T1000 (cell line): ENCODE results near the gene HTRA3.
"Not testable (repeated sequence)": the region's sequence is repeated elsewhere in the genome, so short reads cannot be mapped to it uniquely, and the experiment has no call there.

ENCODE experiments used
- DNase-seq: peaks from one replicate; lab custom pipeline; 2025; ENCODE audit warnings: mixed read lengths; lab: John Stamatoyannopoulos, UW

The HTRA3 gene

GRCh38 chr4:8325291-8325973, 55.9 kb downstream of the HTRA3 start:
- DNase-seq = no peak

- DNase-seq = no peak
Measured at GRCh38 chr4:8326206-8326605, 56.7 kb downstream of the HTRA3 start.

GRCh38 chr4:8328456-8328855, 58.9 kb downstream of the HTRA3 start:
- no peak for DNase-seq

- no peak for DNase-seq
Measured at GRCh38 chr4:8328866-8329559, 59.5 kb downstream of the HTRA3 start.

- DNase-seq = no peak
Measured at GRCh38 chr4:8329560-8329858, 60.0 kb downstream of the HTRA3 start.

- no peak for DNase-seq
Measured at GRCh38 chr4:8329859-8330761, 60.6 kb downstream of the HTRA3 start.

DNA sequence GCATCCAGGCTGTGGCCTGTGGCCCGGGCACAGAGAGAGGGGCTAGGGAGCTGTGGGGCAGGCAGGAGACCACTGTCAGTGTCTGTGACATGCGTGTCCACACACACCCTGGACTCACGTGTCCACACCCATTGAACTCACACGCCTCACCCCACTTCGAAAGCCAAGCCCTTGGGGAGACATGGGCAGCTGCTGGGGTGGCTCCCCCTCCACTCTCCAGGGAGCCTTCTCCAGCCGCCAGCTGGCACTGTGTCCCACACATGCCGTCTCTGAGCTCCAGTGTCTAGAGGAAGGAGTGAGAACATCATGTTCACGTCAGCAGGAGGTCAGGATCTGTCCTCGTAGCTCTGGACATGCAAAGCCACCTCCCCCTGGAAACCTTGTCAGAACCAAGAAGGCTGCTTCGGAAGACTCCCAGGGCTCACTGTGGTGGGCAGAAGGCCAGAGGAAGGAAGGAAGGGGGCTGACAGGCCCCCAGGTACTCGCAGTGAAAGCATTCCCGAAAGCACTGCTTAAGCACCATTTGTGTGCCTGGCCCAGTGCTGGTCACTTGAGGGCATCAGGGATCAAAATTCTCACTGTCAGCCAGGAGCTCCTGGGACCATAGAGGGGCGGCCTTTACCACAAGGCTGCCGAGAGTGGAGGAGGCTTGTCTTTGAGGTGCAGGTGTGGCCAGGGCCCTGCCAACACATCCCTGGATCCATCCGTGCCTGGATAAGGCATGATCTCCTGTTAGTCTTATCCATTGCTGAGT, 61.4 kb downstream of the HTRA3 start:
- no peak for DNase-seq

GRCh38 chr4:8331575-8331955, 62.0 kb downstream of the HTRA3 start:
- no peak for DNase-seq

DNA sequence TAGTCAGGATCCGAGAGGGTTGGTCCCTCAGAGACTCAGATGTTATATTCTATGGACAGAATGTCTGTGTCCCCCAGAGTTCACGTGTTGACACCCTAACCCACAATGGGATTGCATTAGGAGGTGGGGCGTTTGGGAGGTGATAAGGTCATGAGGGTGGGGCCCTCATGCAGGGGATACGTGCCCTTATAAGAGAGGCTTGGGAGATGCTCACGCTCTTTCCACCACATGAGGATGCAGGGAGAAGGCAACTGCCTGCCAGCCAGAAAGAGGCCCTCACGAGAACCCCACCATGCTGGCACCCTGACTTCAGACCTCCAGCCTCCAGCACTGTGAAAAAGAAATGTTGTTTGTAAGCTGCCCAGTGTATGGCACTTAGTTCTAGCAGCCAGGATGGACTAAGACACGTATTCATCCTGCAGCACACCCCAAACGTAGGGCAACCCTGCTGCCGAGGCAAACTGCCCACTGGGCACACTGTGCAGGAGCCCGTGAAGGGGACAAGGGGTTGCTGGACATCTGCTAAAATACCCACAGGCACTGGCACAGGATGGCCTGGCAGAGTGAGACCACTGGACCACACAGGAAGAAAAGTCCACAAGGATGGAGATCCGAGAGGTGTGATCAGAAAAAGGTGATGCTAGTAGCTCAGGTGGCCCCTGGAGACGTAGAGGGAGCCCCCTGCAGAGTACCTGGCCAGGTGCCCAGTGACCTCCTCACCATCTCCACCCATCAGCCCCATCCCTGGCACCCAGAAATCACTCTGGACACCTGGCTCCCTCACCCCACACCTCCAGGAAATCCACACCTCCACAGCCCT, 62.7 kb downstream of the HTRA3 start:
- no peak for DNase-seq

- DNase-seq = no peak
Measured at GRCh38 chr4:8332891-8333331, 63.4 kb downstream of the HTRA3 start.

GRCh38 chr4:8333726-8334460, 64.3 kb downstream of the HTRA3 start:
- DNase-seq = no peak

- DNase-seq = no peak
Measured at GRCh38 chr4:8334786-8335460, 65.4 kb downstream of the HTRA3 start.

GRCh38 chr4:8335848-8336247, 66.3 kb downstream of the HTRA3 start:
- DNase-seq = no peak

DNA sequence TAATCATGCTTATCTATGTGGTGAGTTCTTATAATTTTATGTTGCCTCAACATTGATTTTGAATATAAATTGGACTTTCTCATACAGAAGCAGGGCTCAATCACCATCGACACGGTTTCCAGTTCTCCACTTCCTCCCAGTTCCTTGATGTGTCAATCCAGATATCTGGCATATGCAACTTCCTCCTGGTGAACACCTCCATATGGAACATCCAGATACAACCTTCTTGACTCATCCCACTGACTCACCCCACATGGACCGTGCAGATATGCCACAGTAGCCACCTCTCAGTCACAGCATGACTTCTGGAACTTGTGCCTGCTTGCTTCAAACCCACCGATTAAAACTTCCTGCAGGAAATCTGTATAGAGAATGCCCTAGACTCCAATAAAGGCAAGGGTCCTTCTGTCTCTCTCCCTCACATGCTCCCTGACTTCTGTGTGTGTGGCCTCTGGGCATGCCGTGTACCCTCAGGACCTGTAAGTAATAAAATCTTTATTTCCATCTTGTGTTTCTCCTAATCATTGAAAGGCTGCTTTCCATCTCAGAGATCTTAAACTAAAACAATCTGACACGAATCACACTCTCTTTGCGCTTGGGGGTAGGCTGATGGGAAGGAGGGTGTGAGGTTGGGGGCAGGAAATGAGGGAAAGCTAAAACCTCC, 67.0 kb downstream of the HTRA3 start:
- peak; percentile 13 for DNase-seq

- DNase-seq = no peak
Measured at GRCh38 chr4:8338351-8338961, 68.9 kb downstream of the HTRA3 start.

DNA sequence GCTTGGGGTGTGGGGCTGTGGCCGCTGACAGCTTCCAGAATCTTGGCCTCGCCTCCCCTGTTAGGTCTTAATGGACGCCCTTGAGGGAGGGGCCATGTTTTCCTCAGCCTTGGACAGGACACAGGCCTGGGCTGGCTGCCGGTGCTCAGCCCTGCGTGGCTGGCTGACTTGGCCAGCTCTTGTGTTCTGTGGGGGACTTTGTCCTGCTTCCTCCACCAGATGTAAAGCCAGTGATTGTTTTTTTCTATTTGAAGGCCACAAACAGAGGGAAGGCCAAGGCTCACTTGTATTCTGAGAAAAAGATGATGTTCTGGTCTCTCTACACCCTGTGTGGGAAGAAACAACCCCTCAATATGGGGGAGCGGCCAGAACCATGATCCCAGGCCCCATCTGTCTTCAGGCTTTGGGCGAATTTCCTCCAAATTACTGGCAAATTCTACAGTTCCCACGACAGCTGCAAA, 71.3 kb downstream of the HTRA3 start:
- no peak for DNase-seq

DNA sequence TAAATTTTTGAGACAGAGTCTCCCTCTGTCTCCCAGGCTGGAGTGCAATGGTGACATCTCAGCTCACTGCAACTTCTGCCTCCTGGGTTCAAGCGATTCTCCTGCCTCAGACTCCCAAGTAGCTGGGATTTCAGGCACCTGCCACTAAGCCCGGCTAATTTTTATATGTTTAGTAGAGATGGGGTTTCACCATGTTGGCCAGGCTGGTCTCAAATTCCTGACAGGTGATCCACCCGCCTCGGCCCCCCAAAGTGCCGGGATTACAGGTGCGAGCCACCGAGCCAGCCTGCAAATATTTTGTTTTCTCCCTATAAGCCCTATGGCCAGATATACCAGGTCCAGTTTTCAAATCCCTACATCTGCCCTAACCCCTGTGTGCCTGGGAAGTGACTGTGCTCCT, 71.7 kb downstream of the HTRA3 start:
- DNase-seq = not testable (repeated sequence)

DNA sequence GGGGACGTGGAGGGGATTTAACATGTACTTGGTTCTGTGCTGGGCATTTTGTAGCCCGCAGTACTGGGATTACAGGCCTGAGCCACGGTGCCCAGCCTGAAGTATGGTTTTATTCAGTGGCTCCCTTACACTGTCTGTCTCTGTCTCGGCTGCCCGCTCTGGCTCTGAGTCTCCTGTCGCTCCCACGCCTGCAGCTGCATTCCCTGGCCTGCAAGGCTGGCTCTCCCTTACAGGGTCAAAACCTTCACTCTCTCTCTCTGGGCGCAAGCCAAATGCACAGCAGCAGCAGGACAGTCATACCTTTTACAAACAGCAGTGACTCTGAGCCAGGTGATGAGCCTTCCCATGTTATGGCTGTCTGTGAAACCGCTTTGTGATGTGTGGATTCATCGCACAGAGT, 72.1 kb downstream of the HTRA3 start:
- DNase-seq = no peak
